GM18511 (cell line): ENCODE results near the gene SPEM3.
A peak's percentile ranks its signal among the peaks of the same experiment; 100 is the strongest.

ENCODE experiments used
- ATAC-seq: cut with Tn5 transposase; IDR thresholded peaks from one replicate; pipeline ENCODE4 v1.9.1; 2021; ENCODE audit warnings: mild to moderate bottlenecking, moderate library complexity; ENCODE audit not compliant: unreplicated experiment

SPEM3 gene

GRCh38 chr17:7440113-7440833, 11.6 kb downstream of the SPEM3 start:
- no peak for ATAC-seq

DNA sequence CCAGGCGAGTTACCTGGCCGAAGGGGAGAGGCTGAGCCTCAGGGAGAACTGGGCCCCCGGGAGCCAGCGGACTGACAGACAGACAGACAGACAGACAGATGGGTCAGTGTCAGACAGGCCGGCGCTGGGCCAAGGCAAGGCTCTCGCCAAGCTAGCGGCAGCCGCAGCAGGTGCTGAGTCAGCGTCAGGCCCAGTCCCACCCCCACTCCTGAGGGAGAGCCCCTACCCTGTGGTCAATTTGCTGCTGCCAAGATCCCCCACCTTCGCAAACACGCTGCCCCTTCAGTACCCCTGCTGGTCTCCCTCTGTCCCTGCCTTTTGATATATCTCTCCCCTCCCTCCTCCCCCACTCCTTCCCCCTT, 12.2 kb downstream of the SPEM3 start:
- ATAC-seq, result no peak

DNA sequence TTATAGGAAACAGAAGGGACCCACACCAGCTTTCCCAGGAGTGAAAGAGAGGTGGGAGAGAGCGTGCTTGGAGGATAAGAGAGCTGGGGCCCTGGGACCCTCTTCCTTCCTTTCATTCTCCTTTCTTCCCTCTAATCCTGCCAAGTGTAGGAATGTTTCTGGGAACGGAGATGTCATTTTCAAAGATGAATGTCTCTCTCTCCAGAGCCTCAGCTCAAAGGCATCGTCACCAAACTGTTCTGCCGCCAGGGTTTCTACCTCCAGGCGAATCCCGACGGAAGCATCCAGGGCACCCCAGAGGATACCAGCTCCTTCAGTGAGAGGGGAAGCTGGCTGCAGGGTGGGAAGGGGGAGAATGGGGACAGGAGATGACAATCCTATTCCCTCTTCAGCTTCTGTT, 12.6 kb downstream of the SPEM3 start:
- ATAC-seq, result no peak

DNA sequence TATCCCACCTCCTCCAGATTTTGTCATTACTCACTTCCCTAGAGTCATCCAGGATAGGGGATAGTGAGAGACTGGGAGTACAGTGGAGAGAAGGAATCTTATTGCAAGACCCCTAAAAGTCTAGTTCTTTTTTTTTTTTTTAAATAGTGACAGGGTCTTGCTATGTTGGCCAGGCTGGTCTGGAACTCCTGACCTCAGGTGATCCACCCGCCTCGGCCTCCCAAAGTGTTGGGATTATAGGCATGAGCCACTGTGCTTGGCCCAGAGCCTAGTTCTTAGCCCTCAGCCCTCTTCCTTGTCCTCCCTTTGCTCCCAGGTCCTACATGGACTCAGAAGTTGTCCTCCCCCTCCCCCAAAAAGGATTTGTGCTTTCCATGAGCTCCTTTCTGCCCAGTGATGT, 13.5 kb downstream of the SPEM3 start:
- no peak for ATAC-seq

DNA sequence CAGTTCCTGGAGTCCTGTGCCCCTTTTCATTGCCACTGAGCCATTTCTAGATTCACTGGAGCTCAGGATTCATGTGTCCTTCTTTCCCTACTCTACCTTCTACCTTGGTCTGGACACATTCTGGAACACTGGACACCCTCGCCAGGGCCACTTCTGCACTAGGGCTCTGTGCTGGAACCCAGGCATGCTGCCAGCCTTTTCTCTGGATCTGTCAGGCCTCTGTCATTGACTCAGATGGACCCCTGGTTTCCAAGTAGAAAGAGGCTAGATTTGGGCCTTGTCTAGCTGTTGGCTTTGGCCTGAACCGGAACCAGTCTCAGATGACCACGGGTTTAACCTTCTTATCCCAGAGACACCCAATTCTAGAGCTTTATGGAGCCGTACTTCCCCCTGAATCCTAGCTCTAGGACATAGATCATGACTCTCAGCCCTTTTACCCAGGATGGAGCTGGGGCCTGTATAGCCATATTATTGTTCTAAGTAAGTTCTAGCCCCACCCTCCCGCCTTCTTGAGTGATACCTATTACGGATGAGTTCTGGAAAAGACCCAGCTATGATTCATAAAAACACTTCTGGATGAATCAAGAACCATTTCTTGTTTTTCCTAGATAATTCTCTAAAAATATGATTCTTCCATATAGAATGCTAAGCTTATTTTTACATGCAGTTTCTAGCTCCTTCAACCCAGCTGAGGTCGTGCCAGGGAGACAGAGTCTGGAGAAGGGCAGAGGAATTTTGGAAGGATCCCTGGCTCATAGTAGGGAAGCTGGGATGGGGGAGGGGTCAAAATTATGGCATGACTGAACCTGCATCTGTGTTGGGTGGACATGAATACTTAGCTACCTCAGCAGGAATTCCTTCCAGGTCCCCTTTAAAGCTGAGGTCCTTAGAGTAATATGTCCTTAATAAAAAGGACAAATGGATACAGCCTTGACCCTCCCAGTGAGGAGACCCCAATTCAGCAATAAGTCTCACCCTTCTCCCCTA, 15.1 kb downstream of the SPEM3 start:
- ATAC-seq, result no peak

- peak; percentile 64 for ATAC-seq
Measured at GRCh38 chr17:7444682-7445618, 16.3 kb downstream of the SPEM3 start, which contains the start of gene CHRNB1. TSS of gene CHRNB1 (plus strand) at chr17:7445061. CDS start at chr17:7445128, 67 bp downstream.

- ATAC-seq, result peak; percentile 31
Measured at GRCh38 chr17:7445619-7445968, 16.9 kb downstream of the SPEM3 start.

DNA sequence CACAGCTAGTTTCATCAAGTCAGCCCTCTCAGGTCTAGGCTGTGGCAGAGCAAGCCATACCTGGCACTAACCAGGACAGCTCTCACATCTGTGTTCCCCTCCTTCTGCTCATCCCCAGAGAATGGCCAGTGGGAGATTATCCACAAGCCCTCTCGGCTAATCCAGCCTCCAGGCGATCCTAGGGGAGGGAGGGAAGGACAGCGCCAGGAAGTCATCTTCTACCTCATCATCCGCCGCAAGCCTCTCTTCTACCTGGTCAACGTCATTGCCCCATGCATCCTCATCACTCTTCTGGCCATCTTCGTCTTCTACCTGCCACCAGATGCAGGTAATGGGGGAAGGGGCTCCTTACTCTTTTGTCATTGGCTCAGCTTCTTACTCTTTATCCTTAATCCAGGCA, 19.8 kb downstream of the SPEM3 start:
- ATAC-seq, result no peak

GRCh38 chr17:7459961-7460545, 31.4 kb downstream of the SPEM3 start:
- ATAC-seq, result no peak

DNA sequence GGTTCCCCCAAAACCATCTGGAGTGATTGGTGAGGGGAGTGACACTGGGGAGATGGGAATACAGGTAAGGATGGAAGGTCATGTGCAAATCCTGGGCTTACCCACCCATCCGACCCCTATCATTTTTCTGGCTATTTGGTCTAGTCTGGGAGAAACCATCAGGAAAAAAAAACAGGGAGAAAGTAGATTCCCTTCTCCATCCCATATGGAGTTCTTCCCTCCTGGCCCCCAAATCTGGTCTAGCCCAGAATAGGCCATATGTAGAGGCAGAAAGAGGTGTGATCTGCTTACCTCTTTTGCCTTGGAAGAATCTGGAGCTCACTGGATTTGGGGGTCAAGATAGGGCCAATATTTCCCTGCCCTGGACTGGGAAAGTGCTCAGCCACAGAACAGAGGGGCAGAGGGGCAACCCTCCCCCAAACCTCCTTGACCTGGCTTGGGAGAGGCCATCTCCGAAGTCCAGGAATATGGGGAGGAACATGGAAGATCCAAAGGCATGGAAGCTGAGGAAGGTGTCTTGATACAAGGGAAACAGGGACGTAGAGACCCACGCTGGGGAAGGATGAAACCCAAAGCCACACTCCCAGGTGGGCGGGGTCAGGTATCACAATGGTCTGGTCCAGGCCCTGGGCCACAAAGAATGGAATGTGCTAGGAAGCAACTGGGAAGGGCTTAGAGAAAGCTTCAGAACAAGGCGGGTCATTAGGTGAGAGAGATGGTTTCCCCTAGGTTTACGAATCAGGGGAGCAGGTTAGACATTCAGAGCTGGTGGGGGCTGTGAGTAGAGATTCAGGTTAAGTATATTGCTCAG, 32.4 kb downstream of the SPEM3 start:
- no peak for ATAC-seq

GRCh38 chr17:7462474-7463371, 34.1 kb downstream of the SPEM3 start:
- no peak for ATAC-seq

GRCh38 chr17:7463372-7463846, 34.8 kb downstream of the SPEM3 start:
- ATAC-seq, result no peak

GRCh38 chr17:7464081-7464480, 35.4 kb downstream of the SPEM3 start:
- ATAC-seq, result no peak

GRCh38 chr17:7465597-7466275, 37.1 kb downstream of the SPEM3 start:
- no peak for ATAC-seq

DNA sequence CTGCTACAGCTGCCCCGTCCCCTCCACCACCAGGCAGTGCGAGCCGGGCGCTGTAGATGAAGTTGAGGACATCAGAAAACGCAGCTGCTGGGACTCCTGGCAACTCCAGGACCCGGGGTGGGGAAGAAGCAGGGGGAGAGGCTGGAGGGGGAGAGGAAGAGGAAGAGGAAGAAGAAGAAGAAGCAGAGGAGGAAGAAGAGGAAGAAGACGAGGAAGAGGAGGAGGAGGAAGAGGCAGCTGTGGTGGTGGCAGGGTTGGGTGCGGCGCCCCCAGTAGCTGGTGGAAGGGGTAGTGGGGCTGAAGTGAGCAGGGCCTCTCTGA, 37.6 kb downstream of the SPEM3 start:
- no peak for ATAC-seq

GRCh38 chr17:7466639-7467341, 38.1 kb downstream of the SPEM3 start:
- ATAC-seq, result no peak

GRCh38 chr17:7467498-7467897, 38.8 kb downstream of the SPEM3 start:
- no peak for ATAC-seq

DNA sequence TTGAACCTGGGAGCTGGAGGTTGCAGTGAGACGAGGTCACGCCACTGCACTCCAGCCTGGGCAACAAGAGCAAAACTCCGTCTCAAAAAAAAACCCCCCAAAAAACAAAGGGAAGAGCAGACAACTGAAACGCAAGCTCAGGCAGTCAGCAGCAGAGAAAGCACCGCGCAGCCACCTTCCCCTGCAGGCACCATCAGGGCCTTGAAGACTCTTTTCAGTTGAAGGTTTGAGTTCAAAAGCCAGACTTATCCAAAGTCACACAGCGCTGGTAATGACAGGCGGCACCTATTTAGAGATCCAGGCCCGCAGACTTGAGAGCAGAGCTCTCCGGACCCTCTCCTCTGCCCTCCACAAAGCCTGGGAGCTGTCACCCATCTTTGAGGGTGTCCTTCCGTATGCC, 39.6 kb downstream of the SPEM3 start:
- no peak for ATAC-seq
